ENCODE data around the gene GPR148.

The GPR148 gene

DNA sequence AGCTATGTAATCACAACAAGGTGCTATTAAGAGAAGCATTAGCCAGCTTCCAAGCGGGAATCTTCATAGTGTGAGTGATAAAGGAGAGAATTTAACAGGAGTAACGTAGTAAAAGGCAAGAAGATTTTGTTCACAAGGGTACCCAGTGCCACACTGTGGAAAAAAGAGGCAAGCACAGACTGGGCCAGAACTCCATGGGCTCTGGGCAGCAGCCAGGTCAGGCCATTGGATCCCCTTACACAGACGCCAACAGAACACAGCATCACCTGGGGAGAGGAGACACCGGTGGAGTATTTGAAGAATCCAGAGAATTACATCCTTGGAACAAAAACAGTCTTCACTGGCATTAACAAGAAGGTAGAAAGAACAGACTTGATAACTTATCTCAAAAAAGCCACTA lies 47.7 kb downstream of the GPR148 start:
- DNase-seq: no peak

DNA sequence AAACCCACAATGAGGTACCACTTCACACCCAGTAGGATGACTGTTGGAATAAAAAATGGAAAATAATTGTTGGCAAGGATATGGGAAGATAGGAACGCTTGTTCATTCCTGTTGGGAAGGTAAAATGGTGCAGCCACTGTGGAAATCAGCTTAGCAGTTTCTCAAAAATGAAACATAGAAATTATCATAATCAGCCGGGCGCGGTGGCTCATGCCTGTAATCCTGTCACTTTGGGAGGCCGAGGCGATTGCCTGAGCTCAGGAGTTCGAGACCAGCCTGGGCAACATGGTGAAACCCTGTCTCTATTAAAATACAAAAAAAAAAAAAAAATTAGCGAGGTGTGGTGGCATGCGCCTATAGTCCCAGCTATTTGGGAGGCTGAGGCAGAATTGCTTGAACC lies 49.9 kb downstream of the GPR148 start:
- no peak for DNase-seq
